ENCODE measurements around the gene SPATA17.
A peak's percentile ranks its signal among the peaks of the same experiment; 100 is the strongest.
"Not testable (repeated sequence)": the region's sequence is repeated elsewhere in the genome, so short reads cannot be mapped to it uniquely, and the experiment has no call there.

SPATA17 gene

GRCh38 chr1:217630711-217631591 lies at the start of gene SPATA17, which contains the start of gene GPATCH2:
SPATA17 (plus strand) TSS chr1:217631344; CDS start chr1:217631379, 35 bp downstream.
GPATCH2 (minus strand) TSS chr1:217631090; CDS start chr1:217630971, 119 bp downstream.
- peak; percentile 85 for DNase-seq (ENCODE audit: low spot score)

GRCh38 chr1:217584286-217584811 lies 46.8 kb upstream of the SPATA17 start:
- DNase-seq (ENCODE audit: low spot score): not testable (repeated sequence)

- DNase-seq (ENCODE audit: low spot score): no peak
Observed at GRCh38 chr1:217585577-217585976, 45.6 kb upstream of the SPATA17 start.

GRCh38 chr1:217586586-217586985 lies 44.6 kb upstream of the SPATA17 start:
- DNase-seq (ENCODE audit: low spot score): no peak

- no peak for DNase-seq (ENCODE audit: low spot score)
Observed at GRCh38 chr1:217590598-217590997, 40.5 kb upstream of the SPATA17 start.

GRCh38 chr1:217599154-217599553 lies 32.0 kb upstream of the SPATA17 start:
- DNase-seq (ENCODE audit: low spot score): no peak

- DNase-seq (ENCODE audit: low spot score): no peak
Observed at GRCh38 chr1:217602380-217602779, 28.8 kb upstream of the SPATA17 start.

GRCh38 chr1:217605390-217605789 lies 25.8 kb upstream of the SPATA17 start:
- no peak for DNase-seq (ENCODE audit: low spot score)

- no peak for DNase-seq (ENCODE audit: low spot score)
Observed at GRCh38 chr1:217614200-217614712, 16.9 kb upstream of the SPATA17 start.

GRCh38 chr1:217617126-217617525 lies 14.0 kb upstream of the SPATA17 start:
- no peak for DNase-seq (ENCODE audit: low spot score)

GRCh38 chr1:217620814-217621213 lies 10.3 kb upstream of the SPATA17 start:
- DNase-seq (ENCODE audit: low spot score): no peak

GRCh38 chr1:217622042-217622441 lies 9.1 kb upstream of the SPATA17 start:
- DNase-seq (ENCODE audit: low spot score): peak; percentile 14

GRCh38 chr1:217626321-217626720 lies 4.8 kb upstream of the SPATA17 start:
- no peak for DNase-seq (ENCODE audit: low spot score)

GRCh38 chr1:217627431-217627830 lies 3.7 kb upstream of the SPATA17 start:
- DNase-seq (ENCODE audit: low spot score): no peak

- no peak for DNase-seq (ENCODE audit: low spot score)
Observed at GRCh38 chr1:217642455-217642854, 11.3 kb downstream of the SPATA17 start.

- DNase-seq (ENCODE audit: low spot score): no peak
Observed at GRCh38 chr1:217647791-217648190, 16.6 kb downstream of the SPATA17 start.

- no peak for DNase-seq (ENCODE audit: low spot score)
Observed at GRCh38 chr1:217650674-217651073, 19.5 kb downstream of the SPATA17 start.

- no peak for DNase-seq (ENCODE audit: low spot score)
Observed at GRCh38 chr1:217660353-217661062, 29.4 kb downstream of the SPATA17 start.

GRCh38 chr1:217661407-217661806 lies 30.3 kb downstream of the SPATA17 start:
- DNase-seq (ENCODE audit: low spot score): no peak

GRCh38 chr1:217668351-217668940 lies 37.3 kb downstream of the SPATA17 start:
- DNase-seq (ENCODE audit: low spot score): no peak

- DNase-seq (ENCODE audit: low spot score): no peak
Observed at GRCh38 chr1:217673387-217673786, 42.2 kb downstream of the SPATA17 start.

Measured in germinal center (tissue), 1 donor.